Activated CD4-positive, alpha-beta T cell treated with anti-CD3 and anti-CD28 coated beads, Interleukin-2, Interleukin-6, amounts not matched to agents 100 ng/mL and 50 ng/mL, durations not matched to agents 16 hours and 8 hours (primary cell): Measurements from ENCODE around the gene ADO.

Experiments
- DNase-seq: peaks from one replicate; pipeline ENCODE4 v3.0.0-alpha.2; 2020

ADO gene

DNA sequence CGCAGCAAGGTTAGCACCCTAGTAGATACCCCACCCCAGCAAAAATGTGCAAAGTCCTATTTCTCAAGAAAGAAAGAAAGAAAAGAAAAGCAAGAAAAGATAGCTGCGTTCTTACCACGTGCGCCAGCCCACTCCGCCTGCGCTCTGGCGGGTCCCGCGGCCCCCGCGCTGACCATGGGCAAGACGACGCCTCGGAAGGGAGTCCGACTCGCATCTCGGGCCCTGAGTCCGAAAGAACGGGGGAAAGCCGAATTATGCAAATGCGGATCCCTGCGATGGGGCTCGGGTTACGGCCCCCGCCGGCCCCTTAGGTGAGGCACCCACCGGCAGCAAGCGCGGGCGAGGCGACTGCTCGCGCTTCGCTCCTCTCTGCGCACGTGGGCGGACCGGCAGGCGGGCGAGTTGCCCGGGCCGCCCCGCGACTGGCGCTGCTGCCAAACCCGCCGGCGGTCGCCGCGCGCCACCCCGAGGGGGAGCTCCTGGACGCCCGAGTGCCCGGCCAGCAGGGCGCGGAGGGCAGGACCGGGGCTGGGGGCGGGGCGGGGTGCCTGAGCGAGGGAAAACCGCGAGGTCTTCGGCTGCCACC, 14.0 kb downstream of the ADO start:
- peak; percentile 48 for DNase-seq

DNA sequence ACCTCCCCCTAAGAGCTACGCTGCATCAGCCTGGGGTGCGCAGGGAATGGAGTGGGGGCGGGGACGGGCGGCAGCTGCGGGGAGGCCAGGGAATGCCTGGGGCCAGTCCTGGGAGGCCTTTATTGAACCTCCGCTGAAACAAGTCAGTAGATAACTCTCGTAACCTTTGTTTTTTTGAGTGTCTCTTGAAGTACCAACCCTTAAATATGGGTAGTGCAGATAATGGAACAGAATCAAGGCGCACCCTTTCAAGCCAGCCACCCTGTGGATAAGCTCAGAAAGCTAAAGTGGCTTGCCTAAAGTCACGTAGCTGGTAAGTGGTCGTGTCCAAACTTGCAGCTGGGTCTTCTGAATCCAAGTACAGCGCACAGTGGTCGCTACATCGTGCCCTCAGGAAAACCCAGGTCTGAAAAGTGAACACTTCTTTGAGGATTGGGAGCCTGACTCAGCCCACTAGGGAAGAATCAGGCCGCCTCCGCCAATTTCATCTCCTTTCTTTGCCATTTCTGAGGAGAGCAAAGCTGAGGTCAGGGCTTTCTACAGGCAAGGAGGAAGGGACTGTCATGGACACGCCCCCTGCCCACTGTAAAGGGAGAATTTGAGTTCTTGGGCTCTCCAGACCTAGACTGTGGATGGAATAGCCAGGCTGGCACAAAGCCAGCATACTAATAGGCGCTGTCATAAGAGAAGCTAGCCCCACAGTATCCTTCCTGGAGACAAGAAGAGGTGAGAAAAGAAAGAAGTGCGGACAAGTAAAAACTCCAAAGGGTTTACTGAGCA, 14.8 kb downstream of the ADO start:
- no peak for DNase-seq

DNA sequence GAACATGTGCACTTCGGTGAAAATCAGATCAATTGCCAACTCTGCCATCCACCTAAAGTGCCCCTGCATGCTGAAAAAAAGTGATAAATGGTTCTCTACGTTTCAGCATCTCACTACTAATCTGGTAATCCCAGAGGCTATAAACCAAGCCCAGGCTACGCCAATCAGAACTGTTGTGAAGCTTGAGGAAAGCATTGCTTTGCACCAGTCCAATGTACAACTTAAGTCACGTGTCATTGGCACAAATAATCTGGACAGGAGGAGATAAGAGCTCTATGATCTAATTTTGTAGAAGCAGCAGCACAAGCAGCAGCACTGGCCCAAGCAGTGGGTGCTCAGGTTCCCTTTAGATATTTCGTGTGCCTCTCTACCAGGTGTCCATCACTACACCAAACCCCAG, 16.1 kb downstream of the ADO start:
- DNase-seq = no peak

DNA sequence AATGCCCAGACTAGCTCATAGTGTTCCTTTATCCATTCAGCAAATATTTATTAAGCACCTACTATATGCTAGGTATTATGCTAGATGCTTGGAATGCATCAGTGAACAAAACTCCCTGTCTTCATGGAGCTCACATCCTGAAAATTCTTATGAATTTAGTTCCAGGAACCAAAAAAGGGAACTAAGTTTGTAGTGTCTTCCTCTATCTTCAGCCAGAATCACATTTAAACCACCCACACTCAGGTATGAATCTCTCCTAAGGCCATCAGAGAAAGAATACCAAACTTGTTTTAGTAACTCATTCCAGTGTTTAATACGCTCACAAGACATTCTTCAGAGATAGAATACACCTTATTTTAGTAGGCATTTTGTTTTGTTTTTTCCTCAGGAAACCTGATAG, 21.8 kb downstream of the ADO start:
- no peak for DNase-seq

DNA sequence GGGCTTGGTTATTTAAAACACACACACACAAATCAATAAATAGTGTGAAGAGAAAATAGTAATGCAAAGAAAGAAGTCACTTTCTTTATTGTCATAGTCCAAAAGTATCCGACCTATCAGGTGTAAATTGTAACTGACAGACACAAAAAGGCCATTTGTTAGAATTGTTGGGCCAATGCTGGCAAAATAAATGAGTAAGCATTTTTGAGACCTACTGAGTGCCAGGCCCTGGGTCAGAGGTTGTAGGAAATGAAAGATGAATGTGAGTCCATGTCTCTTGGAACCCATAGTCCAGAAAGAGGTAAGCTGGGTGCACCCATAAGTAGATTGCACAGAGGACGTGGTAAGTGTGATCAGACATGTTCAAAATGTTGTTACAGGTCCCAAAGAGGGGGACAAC, 25.1 kb downstream of the ADO start:
- DNase-seq = no peak

DNA sequence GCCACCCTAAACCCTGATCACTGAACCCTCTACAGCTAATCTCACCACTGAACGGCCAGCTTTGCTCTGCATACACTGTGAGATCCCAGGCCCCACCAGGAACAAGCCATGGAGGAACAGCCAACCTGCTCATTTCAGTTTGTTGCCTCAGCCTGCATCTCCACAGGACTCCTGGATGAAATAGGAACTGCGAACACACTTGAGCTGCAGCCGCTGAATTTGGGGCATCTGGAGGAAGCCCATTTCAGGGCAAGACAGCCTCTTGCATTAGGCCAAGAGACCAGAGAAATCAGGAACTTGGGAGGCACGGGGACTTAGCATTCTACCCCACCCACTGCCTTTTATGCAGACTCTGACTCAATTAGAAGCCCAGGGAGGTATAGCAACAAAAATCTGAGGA, 26.2 kb downstream of the ADO start:
- no peak for DNase-seq

DNA sequence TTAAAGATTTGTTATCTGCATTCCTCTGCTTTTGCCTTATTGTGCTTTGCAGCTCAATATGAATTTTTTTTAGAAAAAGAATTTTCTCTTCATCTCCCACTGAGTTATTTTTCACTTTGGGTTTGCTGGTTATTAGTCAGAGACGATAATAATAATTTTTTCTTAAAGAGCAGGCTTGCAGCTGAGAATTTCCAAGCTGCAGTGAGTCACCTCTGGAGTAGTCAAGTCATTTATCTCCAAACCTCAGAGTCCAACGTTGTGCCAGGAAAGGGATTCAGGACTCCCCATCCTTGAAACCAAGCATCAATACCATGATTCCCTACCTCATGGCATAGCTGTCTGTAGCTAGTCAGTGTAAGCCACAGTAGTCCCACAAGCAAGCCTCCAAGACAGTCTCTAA, 26.8 kb downstream of the ADO start:
- DNase-seq = no peak

DNA sequence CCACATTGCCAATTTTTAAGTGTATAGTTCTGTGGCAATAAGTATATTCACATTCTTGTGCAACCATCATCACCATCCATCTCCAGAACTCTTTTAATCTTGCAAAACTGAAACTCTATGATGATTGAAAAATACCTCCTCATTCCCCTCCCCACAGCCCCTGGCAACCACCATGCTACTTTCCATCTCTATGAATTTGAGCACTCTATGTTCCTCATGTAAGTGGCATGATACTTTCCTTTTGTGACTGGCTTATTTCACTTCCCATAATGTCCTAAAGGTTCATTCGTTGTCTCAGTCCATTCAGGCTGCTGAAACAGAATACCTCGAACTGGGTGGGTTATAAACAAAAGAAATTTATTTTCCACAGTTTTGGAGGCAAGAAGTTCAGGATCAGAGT, 35.1 kb downstream of the ADO start:
- DNase-seq = no peak

DNA sequence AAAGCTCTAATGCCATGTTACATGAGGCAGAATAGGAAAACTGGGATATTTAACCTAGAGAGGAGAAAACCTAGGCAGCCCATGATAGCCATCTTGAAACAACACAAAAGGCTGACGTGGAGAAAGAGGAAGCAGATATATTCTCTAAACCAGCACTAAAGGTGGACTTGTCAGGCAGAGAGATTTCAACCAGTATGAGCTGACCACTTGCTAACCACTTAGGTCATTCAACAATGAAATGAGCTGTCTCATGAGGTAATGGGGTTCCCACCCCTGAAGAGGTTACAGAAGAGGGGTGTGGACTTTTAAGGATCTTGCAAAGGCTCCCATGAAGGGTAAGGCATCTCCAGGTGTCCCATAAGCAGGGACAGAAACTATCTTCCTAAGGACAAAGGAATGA, 38.5 kb downstream of the ADO start:
- no peak for DNase-seq

DNA sequence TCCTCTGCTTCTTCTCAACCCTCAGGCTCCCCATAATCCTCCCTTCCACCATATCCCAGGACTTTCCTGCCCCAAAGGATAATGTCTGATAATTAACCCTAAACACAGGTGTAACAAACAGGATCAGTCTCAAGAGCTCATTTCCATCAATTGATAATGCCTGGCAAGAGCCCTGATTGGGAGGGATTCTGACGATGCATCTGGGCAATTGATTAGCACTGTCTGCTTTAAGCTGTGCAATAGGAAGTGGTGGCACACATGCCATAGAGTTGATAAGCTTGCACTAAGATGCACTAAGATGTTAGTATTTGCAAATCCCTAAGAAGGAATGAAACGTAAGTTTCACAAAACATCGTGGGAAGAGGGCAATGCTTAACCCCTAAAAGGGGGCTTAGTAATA, 39.1 kb downstream of the ADO start:
- DNase-seq = no peak

DNA sequence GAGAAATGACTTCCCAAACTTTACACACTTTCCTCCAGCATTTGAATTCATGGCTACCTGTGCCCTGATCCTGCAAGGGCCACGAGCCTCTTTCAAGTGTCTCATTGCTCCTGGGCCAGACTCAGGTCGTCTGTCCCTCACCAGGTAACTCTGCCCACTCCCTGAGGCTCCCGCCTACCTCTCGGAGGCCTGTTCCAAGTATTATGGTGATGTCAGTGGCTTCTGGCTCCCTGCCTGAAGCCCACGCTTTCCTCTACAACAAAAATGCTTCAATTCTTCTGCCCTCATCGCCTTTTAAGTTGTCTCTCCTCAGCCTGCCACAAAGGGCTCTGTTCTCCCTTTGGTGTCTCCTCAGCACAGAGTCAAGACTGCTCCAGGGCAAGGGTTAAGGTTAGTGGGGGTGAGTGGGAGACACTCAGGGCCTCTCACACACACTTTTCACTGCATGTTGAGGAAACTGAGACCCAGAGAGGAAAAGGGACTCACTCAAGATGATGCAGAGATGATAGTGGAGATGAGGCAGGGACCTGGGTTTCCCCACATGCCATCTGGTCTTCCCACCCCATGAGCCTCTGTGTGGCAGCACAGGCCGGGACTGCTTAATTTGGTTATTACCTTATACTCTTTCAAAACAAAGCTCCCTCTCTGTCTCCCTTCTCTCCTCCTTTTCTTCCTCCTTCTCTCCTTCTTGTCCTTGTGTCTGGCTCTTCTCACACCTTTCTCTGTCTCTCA, 39.9 kb downstream of the ADO start:
- no peak for DNase-seq

DNA sequence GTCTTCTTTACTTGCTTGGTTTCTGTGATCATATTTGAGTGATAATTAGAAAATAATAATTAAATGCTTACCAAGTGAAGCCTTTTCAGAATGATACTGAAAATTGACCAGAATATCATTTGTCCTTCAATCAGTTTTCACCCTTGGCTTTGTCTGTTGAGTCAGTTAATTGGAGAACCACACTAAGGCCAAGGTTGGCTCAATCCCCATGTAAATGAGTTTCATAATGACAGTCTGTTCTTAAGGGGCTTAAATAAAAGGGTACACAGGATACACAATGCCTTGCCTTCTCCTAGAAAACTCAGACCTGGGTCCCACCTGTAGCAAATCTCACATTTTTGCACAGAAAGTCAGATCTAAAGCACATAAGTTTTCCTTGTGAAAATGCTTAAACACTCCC, 42.9 kb downstream of the ADO start:
- DNase-seq = no peak

DNA sequence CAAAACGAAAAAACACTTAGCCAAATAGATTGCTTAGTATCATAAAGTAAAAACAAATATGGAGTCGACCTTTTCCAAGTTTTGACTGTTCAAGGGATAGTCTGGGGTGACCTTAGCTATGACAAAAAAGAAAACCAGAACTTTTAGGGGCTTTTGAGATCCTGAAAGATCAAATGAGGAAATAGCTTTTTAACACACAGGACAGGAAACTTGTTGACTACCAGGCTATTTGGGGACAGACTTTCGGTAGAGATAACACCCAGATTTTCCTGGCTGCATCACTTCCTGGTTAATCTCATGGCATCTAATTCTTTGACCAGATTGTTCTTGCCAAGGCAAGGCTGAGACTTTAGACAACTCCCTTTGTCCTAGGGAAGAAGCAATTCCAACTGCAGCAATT, 46.1 kb downstream of the ADO start:
- no peak for DNase-seq

DNA sequence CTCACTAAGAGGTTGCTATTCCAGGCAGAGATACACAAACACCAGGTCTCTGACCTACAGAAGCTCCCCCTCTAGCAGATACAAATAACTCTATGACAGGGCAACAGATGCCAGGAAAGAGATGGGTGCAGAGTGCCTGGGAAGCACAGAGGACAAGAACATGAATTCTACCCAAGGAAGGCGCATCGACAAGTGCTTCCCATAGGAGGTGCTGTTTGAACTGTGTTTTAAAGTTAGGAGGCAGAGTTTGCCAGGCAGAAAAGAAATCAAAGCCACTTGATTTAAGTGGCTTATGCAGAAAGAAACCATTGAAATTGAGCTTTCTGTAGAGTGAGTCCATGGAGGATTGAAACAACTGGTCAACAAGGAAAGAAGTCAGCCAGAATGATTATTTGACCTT, 46.9 kb downstream of the ADO start:
- DNase-seq = peak; percentile 34

DNA sequence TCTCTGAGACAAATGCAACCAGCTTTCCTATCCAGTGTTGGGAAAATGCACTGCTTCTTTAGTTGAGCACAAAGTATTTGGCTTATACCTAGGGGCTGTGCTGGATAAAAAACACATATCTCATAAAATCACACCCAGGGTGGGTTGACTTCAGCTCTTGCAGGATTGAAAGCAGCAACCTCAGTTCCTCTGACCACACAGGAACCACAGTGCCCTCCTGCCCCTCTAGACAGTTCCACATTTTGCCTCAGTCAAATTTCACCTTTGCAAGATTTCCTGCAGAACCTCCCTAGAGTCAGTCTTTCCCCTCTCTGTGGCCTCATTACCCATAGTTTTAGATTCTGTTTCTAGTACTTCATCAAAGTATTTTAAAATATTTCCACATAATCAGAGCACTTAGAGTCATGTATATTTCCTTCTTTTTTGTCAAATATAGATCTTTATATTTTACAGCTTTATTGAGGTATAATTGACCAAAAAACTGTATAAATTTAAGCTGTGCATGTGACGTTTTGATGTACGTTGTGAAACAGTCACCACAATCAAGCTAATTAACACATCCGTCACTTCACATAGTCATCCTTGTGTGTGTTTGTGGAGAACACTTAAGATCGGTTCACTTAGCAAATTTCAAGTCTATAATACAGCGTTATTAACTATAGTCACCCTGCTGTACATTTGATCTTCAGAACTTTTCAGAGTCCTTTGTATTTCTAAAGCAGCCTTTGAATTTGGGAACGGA, 48.6 kb downstream of the ADO start:
- peak; percentile 78 for DNase-seq

DNA sequence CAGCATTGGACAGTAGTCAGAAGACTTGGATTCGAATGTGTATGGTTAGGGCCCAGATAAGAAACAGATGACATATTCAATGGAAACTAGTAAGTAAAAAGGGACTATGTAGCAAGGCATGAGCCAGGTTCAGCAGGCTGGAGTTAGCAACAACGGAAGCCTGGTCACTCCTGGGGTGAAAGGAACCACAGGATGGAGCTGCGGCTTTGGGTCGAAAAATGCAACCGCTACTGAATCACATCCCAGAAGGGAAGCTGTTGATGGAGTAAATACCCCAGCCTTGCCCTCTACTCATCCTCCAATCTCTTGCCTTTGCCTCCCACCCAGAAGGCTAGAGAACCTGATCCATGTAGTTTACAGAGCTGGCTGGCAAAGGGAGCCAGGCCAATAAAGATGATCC, 49.2 kb downstream of the ADO start:
- DNase-seq = peak; percentile 76

DNA sequence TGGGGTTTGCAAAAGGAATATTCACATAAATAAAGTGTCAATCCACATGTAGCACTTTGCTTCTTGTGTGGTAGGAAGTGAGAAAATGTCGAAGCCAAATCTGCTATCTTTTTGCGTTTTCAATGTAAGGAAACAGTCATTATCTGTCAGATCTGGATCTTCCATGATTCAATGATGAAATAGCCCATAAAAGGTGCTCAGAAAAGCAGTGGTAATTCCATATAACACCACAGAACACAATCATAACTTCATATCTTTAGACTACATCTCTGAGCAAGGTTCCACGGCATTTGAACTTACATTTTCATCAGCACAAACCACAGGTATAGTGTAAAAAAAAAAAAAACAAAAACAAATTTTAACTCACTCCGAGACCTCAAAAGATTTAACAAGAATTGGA, 51.5 kb downstream of the ADO start:
- peak; percentile 67 for DNase-seq
